ENCODE data around the gene SCD5.
"Not testable (repeated sequence)": the region's sequence is repeated elsewhere in the genome, so short reads cannot be mapped to it uniquely, and the experiment has no call there.

The SCD5 gene
- total RNA-seq = 6.2 to 7.8 reads per million in 2 donors

DNA sequence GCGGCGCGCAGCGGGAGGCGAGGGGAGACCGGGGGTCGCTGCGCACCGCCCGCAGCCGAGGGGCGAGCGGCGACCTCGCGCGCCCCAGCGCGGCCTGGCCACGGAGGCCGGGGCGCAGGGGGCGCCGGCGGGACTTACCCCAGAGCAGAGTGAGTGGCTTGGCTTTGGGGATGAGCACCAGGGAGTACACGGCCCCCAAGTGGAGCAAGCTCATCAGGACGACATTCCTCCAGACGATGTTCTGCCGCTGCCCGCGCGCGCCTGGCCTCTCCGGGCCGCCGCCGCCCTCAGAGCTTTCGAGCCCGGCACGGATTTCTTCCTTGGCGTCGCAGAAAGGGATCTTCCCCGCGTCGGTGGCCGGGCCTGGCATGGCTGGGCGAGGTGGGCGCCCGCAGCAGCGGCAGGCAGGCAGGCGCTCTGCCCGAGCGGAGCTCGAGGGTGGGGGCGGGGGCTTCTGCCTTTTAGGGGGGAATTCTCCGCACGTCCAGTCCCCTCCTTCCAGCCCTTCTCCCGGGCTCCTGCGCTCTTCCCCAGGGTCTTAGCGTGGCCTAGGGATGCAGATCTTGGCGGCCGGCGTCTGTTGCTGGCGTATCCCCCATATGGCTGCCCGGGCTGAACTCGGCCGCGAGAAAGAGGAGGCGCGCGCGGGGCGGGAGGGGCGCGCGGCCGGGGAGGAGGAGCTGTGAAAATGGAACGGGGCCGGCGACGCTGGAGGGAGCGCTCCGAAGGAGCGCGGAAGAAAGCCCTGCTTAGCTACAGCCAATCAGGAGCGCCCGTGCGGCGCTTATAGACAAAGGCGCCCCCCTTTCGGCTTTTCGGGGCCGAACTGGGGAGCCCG is at the start of gene SCD5:
TSS of gene SCD5 (minus strand) at position 629 of the 838 bp plus-strand sequence. CDS start at position 370, 259 bp downstream.
- DNase-seq = peak; percentile 49

DNA sequence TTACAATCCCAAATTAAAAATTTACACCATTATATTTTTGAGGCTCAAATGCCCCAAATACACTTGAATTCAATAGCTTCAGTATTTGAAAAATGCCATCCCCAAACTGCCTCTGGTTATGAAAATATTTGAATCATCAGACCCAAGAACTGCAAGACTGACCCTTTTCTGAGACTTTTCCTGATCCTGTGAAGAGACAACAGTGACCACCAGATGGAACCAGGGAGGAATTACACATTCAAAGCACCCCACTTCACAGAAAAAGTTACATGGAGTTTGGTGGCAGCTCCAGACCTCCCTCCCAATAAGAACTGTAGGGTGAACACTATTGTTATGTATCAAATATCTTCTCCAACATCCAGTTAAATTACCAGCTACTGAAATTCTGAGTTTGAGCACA is 44.0 kb upstream of the SCD5 start:
- no peak for DNase-seq

DNA sequence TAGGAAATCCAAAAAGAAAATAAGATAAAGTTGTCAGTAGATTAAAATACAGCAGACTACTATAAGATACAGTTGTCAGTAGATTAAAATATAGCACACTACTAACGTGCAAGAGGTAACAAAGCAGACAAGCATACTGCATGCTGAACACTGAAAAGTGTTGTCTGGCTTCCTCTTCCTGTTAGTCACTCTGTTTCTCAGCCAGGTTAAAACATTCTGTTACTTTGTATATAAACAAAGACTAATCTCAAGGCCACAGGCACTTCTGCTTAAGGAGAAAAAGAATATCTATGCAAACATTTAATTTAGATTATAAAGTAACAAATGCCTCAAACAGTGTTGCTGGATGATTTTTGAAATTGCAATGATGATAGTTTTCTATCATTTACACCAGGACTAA is 41.0 kb upstream of the SCD5 start:
- no peak for DNase-seq

DNA sequence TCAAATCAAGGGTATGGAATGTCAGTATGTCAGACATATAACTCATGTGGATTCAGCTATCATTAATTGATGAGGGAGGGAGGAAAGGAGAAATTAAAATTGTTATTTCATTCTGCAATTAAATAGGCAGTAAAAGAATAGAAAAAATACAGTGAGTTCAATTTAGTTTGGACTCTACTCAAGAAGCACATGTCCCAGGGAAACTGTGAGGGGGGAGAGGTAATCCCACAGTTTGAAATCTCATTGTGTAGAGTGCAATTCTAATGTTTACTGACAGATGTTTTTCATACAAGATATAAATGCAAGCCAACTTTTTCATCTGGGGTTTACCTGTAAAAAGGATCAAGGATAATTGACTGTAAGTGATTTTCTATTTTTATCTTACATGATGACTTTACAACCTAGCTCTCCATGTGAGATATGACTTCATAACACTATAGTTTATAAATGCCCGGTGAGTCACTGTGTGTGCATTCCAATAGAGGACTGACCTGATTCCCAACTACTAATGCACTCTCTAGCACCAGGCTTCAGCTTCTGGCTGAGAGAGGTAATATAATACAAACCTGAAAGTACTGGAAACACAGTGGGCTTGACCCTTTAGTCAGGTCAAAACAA is 35.2 kb upstream of the SCD5 start:
- DNase-seq = no peak

DNA sequence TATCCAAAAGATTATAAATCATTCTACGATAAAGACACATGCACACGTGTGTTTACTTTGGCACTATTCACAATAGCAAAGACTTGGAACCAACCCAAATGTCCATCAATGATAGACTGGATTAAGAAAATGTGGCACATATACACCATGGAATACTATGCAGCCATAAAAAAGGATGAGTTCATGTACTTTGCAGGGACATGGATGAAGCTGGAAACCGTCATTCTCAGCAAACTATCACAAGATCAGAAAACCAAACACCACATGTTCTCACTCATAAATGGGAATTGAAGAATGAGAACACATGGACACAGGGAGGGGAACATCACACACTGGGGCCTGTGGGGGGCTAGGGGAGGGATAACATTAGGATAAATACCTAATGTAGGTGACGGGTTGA is 34.5 kb upstream of the SCD5 start:
- DNase-seq = not testable (repeated sequence)

DNA sequence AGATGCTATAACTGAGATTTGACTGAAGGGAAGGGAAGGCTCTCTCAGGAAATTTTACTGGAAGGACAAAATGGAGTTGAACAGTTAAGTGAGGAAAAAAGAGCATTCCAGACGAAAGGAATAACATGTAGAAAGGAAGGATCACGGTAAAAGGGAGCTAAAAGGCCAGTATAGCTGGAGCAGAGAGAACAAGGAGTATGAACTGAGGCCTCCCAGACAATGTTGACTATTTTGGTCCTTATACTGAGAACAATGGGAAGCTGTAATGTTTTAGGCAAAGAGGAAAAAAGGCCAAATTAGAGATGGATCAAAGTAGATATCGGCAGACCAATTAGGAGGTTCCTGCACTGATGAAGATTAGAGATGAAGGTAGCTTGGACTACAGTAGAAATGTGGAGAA is 26.8 kb upstream of the SCD5 start:
- no peak for DNase-seq

DNA sequence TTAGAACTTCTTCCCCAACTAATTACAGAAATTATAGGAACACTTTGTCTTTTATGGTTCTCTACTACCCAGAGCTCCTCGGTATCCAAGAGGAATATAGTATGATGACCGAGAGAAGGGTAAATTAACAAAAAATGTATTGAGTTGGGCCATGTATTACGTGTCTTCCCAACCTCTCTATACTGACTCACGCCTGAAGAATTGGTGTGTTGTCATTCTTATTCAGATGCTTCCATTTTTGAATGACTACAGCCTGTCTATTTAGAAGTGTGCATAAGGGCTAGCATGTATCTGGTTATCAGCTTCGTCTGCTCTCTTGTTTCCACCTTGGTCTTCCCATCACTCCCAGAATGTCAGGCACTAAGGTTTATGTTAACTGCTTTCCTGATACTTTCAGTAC is 24.5 kb upstream of the SCD5 start:
- DNase-seq = no peak

DNA sequence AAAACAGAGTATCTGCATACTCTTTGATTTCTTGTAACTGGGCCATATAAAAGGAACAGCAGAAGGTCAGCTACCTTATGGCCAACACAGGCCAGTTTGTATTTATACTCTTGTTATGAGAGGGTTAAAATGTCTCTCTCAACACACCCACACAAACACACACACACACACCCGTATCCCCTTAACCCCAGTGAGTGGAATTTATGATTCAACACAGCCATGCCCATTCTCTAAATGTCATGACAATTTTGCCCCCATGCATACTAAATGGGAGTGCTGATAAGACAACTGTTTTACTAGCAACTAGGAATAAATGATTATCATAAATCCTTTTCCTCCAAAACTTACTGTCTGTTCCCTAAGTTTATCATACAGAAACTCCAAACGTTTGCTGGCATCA is 22.1 kb upstream of the SCD5 start:
- no peak for DNase-seq

DNA sequence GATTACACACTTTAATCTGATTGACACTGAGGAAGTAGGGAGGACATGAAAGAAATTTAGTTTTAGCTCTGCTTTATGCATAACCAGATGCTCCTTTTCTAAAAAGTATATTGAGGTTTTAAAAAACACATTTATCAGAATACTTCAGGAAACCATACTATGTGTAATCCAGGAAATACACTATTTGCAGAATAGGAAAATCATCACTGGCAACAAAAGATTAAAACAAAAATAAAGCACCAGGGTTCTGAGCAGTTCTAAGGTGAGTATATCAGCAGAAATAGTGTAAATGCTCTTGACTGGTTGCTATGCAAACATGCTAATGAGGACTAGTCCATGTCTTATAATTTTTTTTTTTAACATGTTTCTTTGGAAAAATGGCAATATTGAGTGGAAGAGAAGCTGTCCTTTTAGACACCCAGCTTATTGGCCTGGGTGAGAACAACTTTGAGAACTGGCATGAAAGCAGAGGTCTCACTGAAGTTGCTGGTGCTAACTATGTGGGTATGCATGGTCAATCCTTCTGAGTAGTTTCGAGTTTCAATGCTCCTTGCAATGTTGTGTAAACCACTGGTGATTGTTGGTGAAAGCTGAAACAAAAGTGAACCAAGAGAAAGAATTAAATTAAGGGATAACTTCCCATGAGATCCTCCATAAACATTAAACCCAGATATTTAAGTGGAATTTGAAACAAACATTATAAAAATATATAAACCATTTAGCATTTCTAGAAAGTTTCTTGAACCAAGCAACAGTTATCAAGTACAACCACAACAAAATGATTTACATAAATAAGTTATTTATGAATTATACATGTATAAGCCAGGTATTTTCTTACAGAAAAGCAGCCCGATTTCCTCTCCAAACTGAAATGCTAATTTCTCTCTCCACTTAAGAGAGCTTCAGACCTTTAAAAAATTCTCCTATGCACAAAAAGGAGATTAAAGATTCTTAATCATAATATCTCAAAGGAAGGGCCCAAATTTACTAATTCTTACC is 20.4 kb upstream of the SCD5 start:
- no peak for DNase-seq

DNA sequence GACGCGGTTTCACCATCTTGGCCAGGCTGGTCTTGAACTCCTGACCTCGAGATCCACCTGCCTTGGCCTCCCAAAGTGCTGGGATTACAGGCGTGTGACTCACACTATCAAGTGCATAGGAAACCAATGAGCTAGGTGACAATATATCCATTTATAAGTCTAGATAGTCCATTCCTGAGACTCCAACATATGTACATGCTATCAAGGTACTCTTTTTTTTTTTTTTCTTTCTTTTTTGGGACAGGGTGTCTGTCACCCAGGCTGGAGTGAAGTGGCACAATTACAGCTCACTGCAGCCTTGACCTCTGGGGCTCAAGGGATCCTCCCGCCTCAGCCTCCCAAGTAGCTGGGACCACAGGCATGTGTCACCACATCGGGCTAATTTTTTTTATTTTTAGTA is 18.3 kb upstream of the SCD5 start:
- DNase-seq = not testable (repeated sequence)

DNA sequence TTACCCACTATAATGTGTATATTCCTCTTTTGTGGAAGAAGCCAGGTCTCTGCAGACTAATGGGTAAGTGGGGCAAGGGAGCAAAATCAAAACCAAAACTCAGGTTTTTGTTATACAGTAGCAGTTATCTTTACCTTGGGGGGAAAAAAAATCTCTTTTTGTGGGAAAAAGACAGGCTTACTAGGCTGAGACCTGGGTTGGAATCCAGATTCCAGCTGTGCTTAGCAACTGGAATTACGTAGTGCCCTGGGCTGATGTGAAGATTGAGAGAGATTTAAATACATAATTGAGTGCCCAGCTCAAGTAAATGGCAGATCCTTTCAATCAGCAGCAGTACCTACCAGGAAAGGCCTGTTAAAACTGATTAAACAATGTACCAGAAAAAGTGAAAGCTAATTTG is 15.4 kb upstream of the SCD5 start:
- no peak for DNase-seq

DNA sequence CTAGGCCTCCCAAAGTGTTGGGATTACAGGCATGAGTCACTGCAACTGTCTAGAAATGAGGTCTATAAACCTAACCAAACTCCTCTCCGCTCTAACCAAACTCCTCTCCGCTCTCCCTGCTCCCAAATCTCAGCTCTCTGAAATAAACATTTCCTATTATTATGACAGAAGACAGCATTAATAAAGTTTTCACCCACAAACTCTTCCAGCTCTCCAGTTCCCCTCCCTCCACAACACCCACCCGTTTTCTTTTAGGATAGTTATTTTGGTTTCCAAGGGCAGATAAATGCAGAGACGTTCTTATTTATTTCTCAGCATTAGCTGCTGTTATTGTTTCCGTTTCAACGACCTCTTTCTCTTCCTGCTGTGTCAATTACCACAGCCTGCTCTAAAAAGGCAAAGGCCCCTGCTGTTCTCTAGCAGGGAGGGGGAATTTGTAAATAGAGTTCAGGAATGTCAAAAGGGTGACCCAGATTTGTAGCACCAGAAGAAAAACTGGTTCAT is 13.3 kb upstream of the SCD5 start:
- DNase-seq = no peak

DNA sequence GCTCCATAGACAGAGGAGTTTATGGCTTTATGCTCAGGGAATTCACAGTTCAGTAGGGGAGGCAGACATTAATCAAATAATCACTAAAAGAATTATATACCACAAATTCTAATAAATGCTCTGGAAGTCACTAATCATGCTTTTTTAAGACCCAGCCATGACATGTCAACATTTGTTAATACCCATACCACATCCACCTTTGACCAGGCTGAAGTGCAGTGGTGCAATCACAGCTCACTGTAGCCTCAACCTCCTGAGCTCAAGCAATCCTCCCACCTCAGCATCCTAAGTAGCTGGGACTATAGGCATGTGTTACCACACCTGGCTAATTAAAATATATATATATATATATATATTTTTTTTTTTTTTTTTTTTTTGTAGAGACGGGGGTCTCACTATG is 12.8 kb upstream of the SCD5 start:
- DNase-seq = no peak

DNA sequence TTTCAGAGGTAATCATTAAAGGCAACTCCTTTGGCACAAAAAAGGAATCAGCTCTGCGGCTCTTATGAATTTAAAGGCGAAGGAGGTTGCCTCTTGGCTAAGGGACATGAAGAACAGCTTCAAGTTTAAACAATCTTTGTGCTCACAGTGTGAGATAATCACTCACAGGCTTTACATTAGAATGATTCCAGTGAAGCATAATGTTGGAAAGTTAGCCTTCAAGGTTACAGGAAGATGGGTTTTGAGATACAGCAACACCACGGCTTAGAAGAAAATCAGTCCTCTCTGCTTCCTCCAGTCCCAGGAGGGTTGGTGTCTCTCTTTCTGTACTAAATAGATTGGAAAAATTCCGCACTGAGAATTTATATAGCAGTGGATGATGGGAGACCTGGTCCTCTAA is 11.6 kb upstream of the SCD5 start:
- no peak for DNase-seq

DNA sequence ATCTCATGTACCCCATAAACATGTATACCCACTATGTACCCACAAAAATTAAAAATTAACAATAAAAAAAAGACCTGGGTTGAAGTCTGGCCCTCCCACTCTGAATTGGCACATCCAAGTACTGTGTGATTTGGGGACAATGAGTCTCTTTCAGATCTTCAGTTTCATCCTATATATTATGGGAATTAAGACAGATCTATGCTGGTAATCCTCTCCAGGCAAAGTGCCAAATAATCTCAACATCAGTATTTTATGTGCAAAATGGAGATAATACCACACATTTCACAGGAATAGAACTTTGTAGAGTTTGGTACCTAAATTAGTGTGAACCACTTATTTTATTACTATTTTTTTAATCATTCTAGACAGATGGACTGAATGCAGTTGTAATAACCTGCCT is 11.0 kb upstream of the SCD5 start:
- DNase-seq = no peak

DNA sequence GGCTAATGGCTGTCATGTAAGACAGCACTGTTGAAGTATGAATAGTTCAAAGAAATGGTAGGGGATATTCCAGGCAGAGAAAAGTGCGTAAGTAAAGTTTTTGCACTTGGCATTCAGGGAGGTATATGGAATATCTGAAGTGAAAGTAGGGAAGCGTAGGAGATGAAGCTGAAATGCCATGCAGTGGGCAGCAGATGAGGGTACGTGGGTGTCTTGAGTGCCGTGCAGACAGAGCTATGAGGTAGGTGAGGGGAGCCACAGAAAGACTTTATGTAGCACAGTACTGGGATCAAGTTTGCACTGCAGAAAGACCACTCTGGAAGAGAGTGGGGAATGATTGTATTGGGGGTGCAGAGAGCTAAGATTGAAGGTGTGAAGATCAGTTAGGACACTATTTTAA is 5.2 kb upstream of the SCD5 start:
- no peak for DNase-seq

DNA sequence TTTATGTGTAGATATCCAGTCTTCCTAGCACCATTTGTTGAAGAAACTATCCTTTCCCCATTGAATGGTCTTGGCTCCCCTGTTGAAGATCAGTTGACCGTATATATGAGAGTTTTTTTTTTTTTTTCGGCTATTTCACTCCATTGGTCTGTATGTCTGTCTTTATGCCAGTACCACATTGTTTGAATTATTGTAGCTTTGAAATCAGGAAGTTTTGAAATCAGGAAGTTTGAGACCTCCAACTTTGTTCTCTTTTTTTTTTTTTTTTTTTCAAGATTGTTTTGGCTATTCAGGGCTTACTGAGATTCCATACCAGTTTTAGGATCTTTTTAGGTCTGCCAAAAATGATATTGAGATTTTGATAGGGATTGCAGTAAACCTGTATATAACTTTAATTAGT is 4.3 kb upstream of the SCD5 start:
- DNase-seq = no peak

DNA sequence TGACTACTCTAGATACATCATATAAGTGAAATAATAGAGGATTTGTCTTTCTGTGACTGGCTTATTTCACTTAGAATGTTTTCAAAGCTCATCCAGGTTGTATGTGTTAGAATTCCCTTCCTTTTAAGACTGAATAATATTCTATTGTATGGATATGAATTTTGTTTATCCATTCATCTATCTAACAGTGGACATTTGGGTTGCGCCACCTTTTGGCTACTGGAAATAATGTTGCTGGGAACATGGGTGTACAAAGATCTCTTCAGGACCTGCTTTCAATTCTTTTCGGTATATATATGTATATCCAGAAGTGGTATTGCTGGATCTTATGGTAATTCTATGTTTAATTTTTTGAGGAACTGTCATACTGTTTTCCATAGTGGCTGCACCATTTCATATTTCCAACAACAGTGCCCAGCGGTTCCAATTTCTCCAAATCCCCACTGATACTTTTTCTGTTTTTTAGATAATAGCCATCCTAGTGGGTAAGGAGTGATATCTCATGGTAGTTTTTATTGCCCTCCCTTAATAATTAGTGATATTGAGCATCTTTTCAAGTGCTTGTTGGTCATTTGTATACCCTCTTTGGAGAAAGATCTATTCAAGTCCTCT is 3.4 kb upstream of the SCD5 start:
- no peak for DNase-seq

DNA sequence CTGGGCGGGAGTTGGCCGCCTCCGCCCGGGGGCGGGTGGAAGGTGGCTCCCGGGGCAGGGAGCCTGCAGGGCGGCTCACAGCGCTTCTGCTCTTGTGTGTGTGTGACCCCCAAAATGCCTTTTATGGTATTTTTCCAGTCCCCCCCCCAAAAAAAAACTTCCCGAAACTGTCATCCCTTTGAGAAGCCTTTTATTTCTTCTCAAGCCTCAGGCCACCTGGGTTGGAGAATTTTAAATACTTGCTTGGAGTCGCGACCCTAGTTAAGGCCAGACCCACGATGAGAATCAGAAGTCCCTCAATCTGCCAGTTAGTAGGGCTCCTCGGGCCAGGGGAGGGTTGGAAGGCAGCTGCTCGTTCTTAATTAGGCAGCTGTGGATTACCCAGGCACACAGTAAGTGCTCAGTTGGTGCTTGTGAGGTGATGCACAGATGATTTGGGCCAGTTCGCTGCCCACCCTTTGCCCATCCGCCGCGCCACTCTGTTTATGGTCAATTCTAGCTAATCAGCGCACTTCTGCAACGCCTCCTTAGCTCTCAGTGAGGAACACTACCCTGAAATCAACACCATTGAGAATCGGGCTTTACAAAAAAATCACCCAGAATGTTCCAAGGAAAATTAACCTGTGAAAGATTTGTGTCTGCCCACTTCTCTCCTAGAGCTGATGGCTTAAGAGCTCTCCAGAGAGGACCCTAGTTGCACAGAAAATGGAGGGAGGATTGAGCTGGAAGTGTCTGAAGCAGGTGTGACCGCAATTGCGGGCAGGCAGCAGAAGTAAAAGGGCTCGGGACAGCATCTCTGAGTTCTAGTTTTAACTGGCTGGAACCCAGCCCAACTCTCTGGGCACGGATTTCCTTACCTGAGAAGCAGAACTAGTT is 648 bp upstream of the SCD5 start:
- DNase-seq = no peak

DNA sequence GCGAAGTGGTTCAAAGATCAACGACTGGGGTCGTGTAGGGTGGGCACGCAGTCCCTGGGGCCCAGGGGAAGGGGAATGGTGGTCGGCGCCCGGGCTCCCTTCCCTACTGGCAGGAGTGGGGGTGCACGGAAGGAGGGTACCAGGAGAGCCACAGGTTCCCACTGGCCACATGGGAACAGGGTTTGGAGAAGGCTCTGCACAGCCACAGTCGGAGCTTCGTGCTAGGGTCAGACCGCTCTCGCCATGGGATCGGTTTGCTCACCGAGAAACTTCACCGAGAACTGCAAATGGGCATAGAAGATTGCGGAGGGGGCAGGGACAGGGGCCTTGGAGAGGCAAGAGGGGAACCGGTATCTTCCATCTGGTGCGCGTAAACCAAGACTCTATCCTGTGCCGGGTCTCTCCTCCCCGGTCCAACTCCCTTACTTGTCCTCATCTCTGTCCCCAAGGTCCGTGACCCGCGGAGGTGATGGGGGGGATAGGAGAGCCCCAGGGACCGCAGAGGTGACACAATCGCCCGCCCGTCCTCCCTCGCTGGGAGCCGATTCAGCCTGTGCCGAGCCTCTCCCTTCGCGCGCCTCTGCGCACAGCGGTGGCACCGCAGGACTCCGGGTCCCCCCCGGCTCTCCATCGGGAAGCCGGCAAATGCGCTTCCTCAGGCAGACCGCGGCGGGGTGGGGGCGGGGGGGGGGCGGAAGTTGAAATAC is 1.0 kb downstream of the SCD5 start:
- DNase-seq = no peak

DNA sequence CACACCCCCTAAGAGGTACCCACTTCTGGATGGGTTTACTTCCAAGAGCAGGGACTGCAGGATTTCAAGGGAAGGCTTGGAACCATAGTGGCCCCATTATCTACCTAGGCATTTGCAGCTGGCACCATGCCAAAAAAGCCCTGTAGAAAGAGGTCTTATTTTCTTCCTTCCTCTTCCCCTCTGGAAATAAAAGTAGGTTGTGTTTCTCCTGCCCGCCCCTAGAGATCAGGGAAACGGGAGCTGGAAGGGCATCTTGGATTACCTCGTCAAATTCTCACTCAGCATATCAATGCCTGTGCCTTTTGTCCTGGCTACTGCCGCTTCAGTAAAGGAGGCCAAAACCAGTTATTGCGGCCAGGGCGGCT is 1.6 kb downstream of the SCD5 start:
- DNase-seq = no peak

Measured in activated gamma-delta T cell (primary cell).